Fibroblast of lung (primary cell): ENCODE results near the gene ADNP. TPM values are rescaled to one million over a fixed set of nuclear protein-coding genes. Genes with fewer than 3 reads are reported as not detected.

Source experiments
- DNase-seq, 2 donors: peaks; one replicate each; pipeline versions ENCODE4 v3.0.0 to v3.0.0-alpha.2; 2010; ENCODE audit warnings: low read depth in 2 of 2
- H2AFZ ChIP-seq: 2 replicates; pipeline ENCODE4 v1.5.1; 2012; ENCODE audit warnings: low read length, control low read depth, inconsistent platforms
- H3K27ac ChIP-seq: 2 replicates; pipeline ENCODE4 v1.5.1; 2011; ENCODE audit warnings: low read length, control low read depth; ENCODE audit not compliant: insufficient read depth
- H3K27me3 ChIP-seq: 2 replicates; pipeline ENCODE4 v1.5.1; 2011; ENCODE audit warnings: mild to moderate bottlenecking, low read length; ENCODE audit not compliant: control insufficient read depth, insufficient read depth
- H3K36me3 ChIP-seq: 2 replicates; pipeline ENCODE4 v1.5.1; 2011; ENCODE audit warnings: low read length; ENCODE audit not compliant: control insufficient read depth, insufficient read depth
- H3K4me1 ChIP-seq: 2 replicates; pipeline ENCODE4 v1.5.1; 2011; ENCODE audit warnings: low read length; ENCODE audit not compliant: control insufficient read depth, insufficient read depth; ENCODE audit errors: extremely low read depth
- H3K4me2 ChIP-seq: 2 replicates; pipeline ENCODE4 v1.5.1; 2011; ENCODE audit warnings: low read length, control low read depth; ENCODE audit not compliant: insufficient read depth; ENCODE audit errors: extremely low read depth
- H3K4me3 ChIP-seq, 4 experiments: fragments of 200-600 bp in 1 of 4; sonication (generic) in 1 of 4; replicated peaks in 1 of 4; 2 replicates each; pipeline ENCODE4 v1.5.1; 2011 to 2016; ENCODE audit warnings: low read length in 4 of 4, low read depth in 3 of 4, mild to moderate bottlenecking in 3 of 4, control low read depth in 2 of 4, inconsistent platforms in 1 of 4, mixed read lengths in 1 of 4; ENCODE audit not compliant: insufficient read depth in 1 of 4; ENCODE audit errors: control extremely low read depth in 1 of 4
- H3K79me2 ChIP-seq: 2 replicates; pipeline ENCODE4 v1.5.1; 2012; ENCODE audit warnings: mild to moderate bottlenecking, low read length, inconsistent platforms; ENCODE audit not compliant: control insufficient read depth, insufficient read depth
- H3K9ac ChIP-seq: 2 replicates; pipeline ENCODE4 v1.5.1; 2011; ENCODE audit warnings: mild to moderate bottlenecking, low read length, control low read depth; ENCODE audit not compliant: insufficient read depth
- H3K9me3 ChIP-seq: 2 replicates; pipeline ENCODE4 v1.5.1; 2012; ENCODE audit warnings: low read depth, low read length; ENCODE audit not compliant: control insufficient read depth, insufficient read depth
- H4K20me1 ChIP-seq: 2 replicates; pipeline ENCODE4 v1.5.1; 2011; ENCODE audit warnings: low read length; ENCODE audit not compliant: control insufficient read depth, insufficient read depth; ENCODE audit errors: extremely low read depth
- CTCF ChIP-seq, 2 donors: IDR thresholded peaks in 1 of 2; conservative IDR thresholded peaks in 1 of 2; 1 replicate in 1 of 2; 2 replicates in 1 of 2; pipeline ENCODE4 v1.5.1; 2011 to 2012; ENCODE audit warnings: low read length in 2 of 2, control low read depth in 1 of 2, inconsistent platforms in 1 of 2, low read depth in 1 of 2, mild to moderate bottlenecking in 1 of 2
- EZH2 ChIP-seq: IDR thresholded peaks from 2 replicates; pipeline ENCODE4 v1.5.1; 2012; ENCODE audit warnings: low read length, control low read depth, mild to moderate bottlenecking; ENCODE audit errors: missing control alignments
- polyA plus RNA-seq, 2 donors: library from polyadenylated mRNA; depleted of rRNA in 1 of 2; stranded (reverse) in 1 of 2; unstranded in 1 of 2; fragments of >200 nt; gene quantifications; 2 replicates each; pipeline ENCODE4 v1.2.1, GENCODE V29; 2011 to 2012; ENCODE audit warnings: missing spikeins in 1 of 2
- total RNA-seq: library from RNA; depleted of rRNA; stranded (reverse); fragments of >200 nt; gene quantifications from 2 replicates; pipeline ENCODE4 v1.2.1, GENCODE V29; 2014

Gene ADNP
- total and polyA plus RNA-seq, 2 donors (not counting 1 experiment from before 2014, with no cell fraction given) = 25.7 to 40.0 TPM

GRCh38 chr20:50898475-50898874 lies 32.8 kb downstream of the ADNP start:
- H3K27me3 ChIP-seq = no peaks in the 10 kb centered on the region
- H3K4me2 ChIP-seq = no peak overlapping the region
- no peak overlapping the region for H3K4me3 ChIP-seq
- no peak for TF ChIP-seq EZH2
- H3K27ac ChIP-seq = no peak overlapping the region
- no peak overlapping the region for H2AFZ ChIP-seq
- peaks cover 30% of the 10 kb centered on the region for H3K79me2 ChIP-seq
- no peaks in the 10 kb centered on the region for H3K4me1 ChIP-seq
- H3K36me3 ChIP-seq = peaks cover 9% of the 10 kb centered on the region
- no peaks in the 10 kb centered on the region for H3K9me3 ChIP-seq
- H4K20me1 ChIP-seq = peaks cover 2% of the 10 kb centered on the region
- peak in 1 of 2 donors; percentile 55 for DNase-seq
- H3K9ac ChIP-seq = no peak overlapping the region

- no peak overlapping the region for H2AFZ ChIP-seq
- no peaks in the 10 kb centered on the region for H3K9me3 ChIP-seq
- H3K4me2 ChIP-seq = no peak overlapping the region
- H3K9ac ChIP-seq = no peak overlapping the region
- H3K27ac ChIP-seq = no peak overlapping the region
- H3K79me2 ChIP-seq = peaks cover 8% of the 10 kb centered on the region
- DNase-seq = no peak
- no peaks in the 10 kb centered on the region for H3K27me3 ChIP-seq
- H3K4me1 ChIP-seq = no peaks in the 10 kb centered on the region
- no peak overlapping the region for H3K4me3 ChIP-seq
- H3K36me3 ChIP-seq = peaks cover 11% of the 10 kb centered on the region
- no peaks in the 10 kb centered on the region for H4K20me1 ChIP-seq
- TF ChIP-seq CTCF (conservative IDR thresholded peaks at IDR 0.05 in 1 of 2, IDR thresholded peaks at IDR 0.05 in 1 of 2; ENCODE audit: low read depth in 1 of 2, low read length in 2 of 2) (no peak), EZH2 (no peak)
These were observed 36.0 kb downstream of the ADNP start for GRCh38 chr20:50895111-50895830.

- Histone ChIP-seq H3K4me1 (no peaks in the 10 kb centered on the region), H3K36me3 (peaks cover 8% of the 10 kb centered on the region), H3K4me3 (no peak overlapping the region), H4K20me1 (no peaks in the 10 kb centered on the region), H3K9ac (no peak overlapping the region), H2AFZ (no peak overlapping the region), H3K4me2 (no peak overlapping the region), H3K9me3 (no peaks in the 10 kb centered on the region), H3K27ac (no peak overlapping the region), H3K27me3 (no peaks in the 10 kb centered on the region), H3K79me2 (peaks cover 6% of the 10 kb centered on the region)
- DNase-seq = no peak
- TF ChIP-seq CTCF (conservative IDR thresholded peaks at IDR 0.05 in 1 of 2, IDR thresholded peaks at IDR 0.05 in 1 of 2; ENCODE audit: low read depth in 1 of 2, low read length in 2 of 2) = no peak
- no peak for TF ChIP-seq EZH2
These were observed 37.6 kb downstream of the ADNP start for GRCh38 chr20:50893620-50894019.
